Karpas-422 (cell line): ENCODE data around the gene MACROD2. TPM values are rescaled to one million over a fixed set of nuclear protein-coding genes. Genes with fewer than 3 reads are reported as not detected.

Experiments used
- DNase-seq: peaks from one replicate; pipeline ENCODE4 v3.0.0-alpha.2; 2015
- H2AFZ ChIP-seq: fragments of 200-600 bp; sonication (generic); 2 replicates; pipeline ENCODE4 v1.6.1; 2014; ENCODE audit warnings: antibody characterized with exemption, low read length, mixed read lengths
- H3K27ac ChIP-seq: fragments of 200-600 bp; sonication (generic); 2 replicates; pipeline ENCODE4 v1.5.1; 2014; ENCODE audit warnings: mild to moderate bottlenecking, low read length, moderate library complexity
- H3K27me3 ChIP-seq: fragments of 200-600 bp; sonication (generic); 2 replicates; pipeline ENCODE4 v1.6.1; 2014; ENCODE audit warnings: low read length, mixed read lengths
- H3K36me3 ChIP-seq: fragments of 200-600 bp; sonication (generic); 2 replicates; pipeline ENCODE4 v1.6.1; 2014; ENCODE audit warnings: low read length, mixed read lengths; ENCODE audit not compliant: insufficient read depth
- H3K4me1 ChIP-seq: fragments of 200-600 bp; sonication (generic); 2 replicates; pipeline ENCODE4 v1.6.1; 2014; ENCODE audit warnings: mild to moderate bottlenecking, low read length, mixed read lengths
- H3K4me2 ChIP-seq: fragments of 200-600 bp; sonication (generic); 2 replicates; pipeline ENCODE4 v1.6.1; 2014; ENCODE audit warnings: low read length, low read depth, mild to moderate bottlenecking; ENCODE audit not compliant: poor library complexity, severe bottlenecking
- H3K4me3 ChIP-seq: fragments of 200-600 bp; sonication (generic); 2 replicates; pipeline ENCODE4 v1.5.1; 2014; ENCODE audit warnings: mild to moderate bottlenecking, antibody characterized with exemption, low read length, mixed read lengths
- H3K79me2 ChIP-seq: fragments of 200-600 bp; sonication (generic); 2 replicates; pipeline ENCODE4 v1.6.1; 2014; ENCODE audit warnings: mild to moderate bottlenecking, low read length, mixed read lengths
- H3K9ac ChIP-seq: fragments of 200-600 bp; sonication (generic); 2 replicates; pipeline ENCODE4 v1.6.0; 2014; ENCODE audit warnings: low read length
- H3K9me2 ChIP-seq: fragments of 200-600 bp; sonication (generic), shearing (Covaris generic); replicated peaks from 2 replicates; pipeline ENCODE4 v1.6.0; 2014; ENCODE audit warnings: mild to moderate bottlenecking, low read length, moderate library complexity; ENCODE audit not compliant: insufficient read depth
- H3K9me3 ChIP-seq: fragments of 300-700, 200-600 bp; sonication (generic); 2 replicates; pipeline ENCODE4 v1.6.1; 2014; ENCODE audit warnings: low read length, mixed read lengths
- H4K20me1 ChIP-seq: fragments of 200-600 bp; sonication (generic); 2 replicates; pipeline ENCODE4 v1.6.1; 2014; ENCODE audit warnings: mild to moderate bottlenecking, antibody characterized with exemption, low read length, low read depth; ENCODE audit not compliant: insufficient read depth
- total RNA-seq: library from RNA; depleted of rRNA; stranded (reverse); fragments of >200 nt; shearing (Covaris generic); gene quantifications from 2 replicates; pipeline ENCODE4 v1.2.3, GENCODE V29; 2014; ENCODE audit warnings: low replicate concordance

The MACROD2 gene
- total RNA-seq, 1 experiment from 2014 or later = 0.15 TPM

GRCh38 chr20:16027686-16028085, 2032.4 kb downstream of the MACROD2 start:
- H3K36me3 ChIP-seq = no peaks in the 10 kb centered on the region
- no peak overlapping the region for H3K4me3 ChIP-seq
- no peak overlapping the region for H3K27ac ChIP-seq
- no peaks in the 10 kb centered on the region for H3K9me2 ChIP-seq
- no peaks in the 10 kb centered on the region for H3K79me2 ChIP-seq
- no peak overlapping the region for H3K9ac ChIP-seq
- peaks cover 12% of the 10 kb centered on the region for H3K4me1 ChIP-seq
- no peak overlapping the region for H2AFZ ChIP-seq
- H3K9me3 ChIP-seq = no peaks in the 10 kb centered on the region
- H4K20me1 ChIP-seq = no peaks in the 10 kb centered on the region
- no peaks in the 10 kb centered on the region for H3K27me3 ChIP-seq
- H3K4me2 ChIP-seq = no peak overlapping the region
- DNase-seq = no peak

GRCh38 chr20:16028923-16029322, 2033.6 kb downstream of the MACROD2 start:
- Histone ChIP-seq H3K9me3 (no peaks in the 10 kb centered on the region), H3K4me3 (no peak overlapping the region), H3K9me2 (no peaks in the 10 kb centered on the region), H3K4me1 (peaks cover 12% of the 10 kb centered on the region), H2AFZ (no peak overlapping the region), H3K79me2 (no peaks in the 10 kb centered on the region), H3K27me3 (no peaks in the 10 kb centered on the region), H4K20me1 (no peaks in the 10 kb centered on the region), H3K4me2 (peak overlapping the region; percentile 19), H3K9ac (no peak overlapping the region), H3K36me3 (no peaks in the 10 kb centered on the region), H3K27ac (no peak overlapping the region)
- peak; percentile 66 for DNase-seq

DNA sequence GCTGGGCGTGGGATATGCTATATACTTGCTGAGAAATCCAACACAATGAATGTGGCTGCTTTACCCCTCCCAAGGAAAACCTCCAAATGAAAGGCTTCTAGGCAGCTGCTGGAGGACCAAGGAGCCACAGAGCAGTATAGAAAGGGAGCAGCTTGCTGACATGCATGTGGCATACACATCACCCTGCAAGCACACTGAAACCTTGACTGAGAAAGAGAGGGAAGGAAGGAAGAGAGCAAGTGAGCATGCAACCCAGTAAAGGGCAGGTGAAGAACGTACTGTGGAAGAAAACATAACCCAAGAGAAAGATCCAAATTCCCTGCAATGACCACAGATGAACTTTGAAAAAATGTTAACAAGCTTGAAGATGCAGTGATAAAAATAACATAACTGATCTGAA, 2034.9 kb downstream of the MACROD2 start:
- Histone ChIP-seq H3K27me3 (no peaks in the 10 kb centered on the region), H3K4me1 (peaks cover 12% of the 10 kb centered on the region), H2AFZ (no peak overlapping the region), H3K4me2 (no peak overlapping the region), H4K20me1 (no peaks in the 10 kb centered on the region), H3K9me3 (no peaks in the 10 kb centered on the region), H3K36me3 (no peaks in the 10 kb centered on the region), H3K4me3 (no peak overlapping the region), H3K9me2 (no peaks in the 10 kb centered on the region), H3K27ac (no peak overlapping the region), H3K9ac (no peak overlapping the region), H3K79me2 (no peaks in the 10 kb centered on the region)
- DNase-seq = no peak

DNA sequence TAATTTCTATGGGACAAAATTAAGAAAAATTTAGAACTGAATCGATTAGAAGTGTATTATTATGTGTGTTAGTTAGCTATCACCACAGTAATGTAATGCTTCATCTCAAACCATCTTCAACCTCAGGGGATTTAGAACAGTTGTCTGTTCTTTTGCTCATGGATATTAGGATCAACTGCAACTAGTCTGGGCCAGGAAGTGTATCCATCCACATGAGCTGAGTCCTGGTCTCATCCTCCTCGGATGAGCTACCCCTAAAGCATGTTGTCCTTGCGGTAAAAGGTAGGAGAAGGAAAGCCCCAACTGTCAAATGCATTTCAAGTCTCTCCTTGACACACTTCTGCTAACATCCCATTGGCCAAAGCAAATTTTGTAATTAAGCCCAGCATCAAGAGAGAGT, 2040.3 kb downstream of the MACROD2 start:
- H3K9ac ChIP-seq = no peak overlapping the region
- no peak overlapping the region for H2AFZ ChIP-seq
- H3K9me3 ChIP-seq = no peaks in the 10 kb centered on the region

DNA sequence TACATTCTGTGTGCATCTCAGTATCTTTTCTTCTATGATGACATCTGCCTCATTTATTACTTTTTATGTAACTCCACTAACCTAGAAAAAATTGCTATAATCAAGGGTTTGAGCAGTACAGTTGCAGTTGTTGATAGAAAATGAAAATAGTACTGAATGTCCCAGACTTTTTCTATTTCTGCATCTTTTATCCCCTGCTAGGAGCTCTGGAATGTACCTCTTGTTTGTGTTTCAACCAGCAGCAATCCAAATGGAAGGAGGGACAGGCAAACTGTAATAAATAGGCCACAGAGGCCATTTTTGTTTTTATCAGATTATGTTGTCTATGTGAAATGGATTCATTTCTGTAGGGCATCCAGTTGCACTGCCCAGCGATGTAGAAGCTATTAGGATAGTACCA, 2041.0 kb downstream of the MACROD2 start:
- Histone ChIP-seq H3K27me3 (no peaks in the 10 kb centered on the region), H4K20me1 (no peaks in the 10 kb centered on the region), H3K36me3 (no peaks in the 10 kb centered on the region), H3K79me2 (no peaks in the 10 kb centered on the region), H3K9ac (no peak overlapping the region), H3K4me1 (peaks cover 13% of the 10 kb centered on the region), H3K4me2 (no peak overlapping the region), H3K9me2 (no peaks in the 10 kb centered on the region), H3K9me3 (no peaks in the 10 kb centered on the region), H2AFZ (no peak overlapping the region), H3K4me3 (no peak overlapping the region), H3K27ac (no peak overlapping the region)
- no peak for DNase-seq

More for the DNA sequence above, 2040.3 kb downstream of the MACROD2 start:
- Histone ChIP-seq H3K27me3 (no peaks in the 10 kb centered on the region), H3K4me3 (no peak overlapping the region), H3K9me2 (no peaks in the 10 kb centered on the region), H3K36me3 (no peaks in the 10 kb centered on the region), H3K27ac (no peak overlapping the region), H3K4me2 (no peak overlapping the region), H3K79me2 (no peaks in the 10 kb centered on the region), H3K4me1 (peaks cover 6% of the 10 kb centered on the region), H4K20me1 (no peaks in the 10 kb centered on the region)
- DNase-seq = no peak

DNA sequence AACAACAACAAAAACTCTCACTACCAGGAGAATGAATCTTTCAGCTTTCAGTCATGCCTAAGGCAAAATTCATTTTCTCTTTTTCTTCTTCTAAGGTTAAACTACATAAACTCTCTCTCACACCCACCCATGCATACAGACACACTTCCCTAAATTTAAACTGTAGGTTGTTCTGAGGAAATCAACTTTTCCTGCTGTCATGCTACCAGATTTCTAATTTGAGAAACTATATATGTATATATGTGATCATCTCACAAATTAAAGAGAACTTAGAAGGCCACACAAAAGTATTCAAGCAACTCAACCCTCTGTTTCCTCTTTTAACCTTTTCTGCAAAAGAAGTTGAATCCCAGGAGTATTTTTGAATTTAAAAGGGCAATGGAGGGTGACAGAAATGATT, 2045.4 kb downstream of the MACROD2 start:
- H2AFZ ChIP-seq = no peak overlapping the region

DNA sequence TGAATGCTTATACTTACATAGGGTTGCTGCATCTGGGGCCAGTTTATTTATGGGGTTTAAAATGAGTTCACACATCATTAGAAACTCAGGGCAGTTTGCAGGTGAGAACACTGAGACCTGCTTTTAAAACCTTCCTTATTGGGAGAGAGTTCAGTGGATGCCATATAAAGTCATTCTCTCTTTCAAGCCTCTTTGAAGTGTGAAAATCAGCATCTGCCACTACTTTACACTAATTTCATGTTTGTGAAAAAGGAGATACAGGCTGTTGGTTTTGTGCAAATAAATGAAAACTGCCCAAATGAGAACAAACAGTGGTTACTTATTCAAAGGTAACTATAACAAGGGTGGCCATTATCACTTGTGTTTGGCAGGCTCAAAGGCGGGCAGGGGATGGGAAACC, 2047.4 kb downstream of the MACROD2 start:
- Histone ChIP-seq H3K79me2 (no peaks in the 10 kb centered on the region), H3K4me2 (no peak overlapping the region), H2AFZ (no peak overlapping the region), H4K20me1 (no peaks in the 10 kb centered on the region), H3K27me3 (no peaks in the 10 kb centered on the region), H3K9ac (no peak overlapping the region), H3K4me3 (no peak overlapping the region), H3K9me2 (no peaks in the 10 kb centered on the region), H3K4me1 (peaks cover 15% of the 10 kb centered on the region), H3K27ac (no peak overlapping the region), H3K9me3 (no peaks in the 10 kb centered on the region), H3K36me3 (no peaks in the 10 kb centered on the region)
- DNase-seq = no peak

More for the DNA sequence above, 2045.4 kb downstream of the MACROD2 start:
- Histone ChIP-seq H3K9ac (no peak overlapping the region), H3K4me1 (peaks cover 15% of the 10 kb centered on the region), H3K4me2 (peak overlapping the region; percentile 41), H3K9me2 (no peaks in the 10 kb centered on the region), H3K36me3 (no peaks in the 10 kb centered on the region), H4K20me1 (no peaks in the 10 kb centered on the region), H3K27ac (no peak overlapping the region), H3K27me3 (no peaks in the 10 kb centered on the region), H3K4me3 (no peak overlapping the region), H3K79me2 (no peaks in the 10 kb centered on the region), H3K9me3 (no peaks in the 10 kb centered on the region)
- peak; percentile 76 for DNase-seq

DNA sequence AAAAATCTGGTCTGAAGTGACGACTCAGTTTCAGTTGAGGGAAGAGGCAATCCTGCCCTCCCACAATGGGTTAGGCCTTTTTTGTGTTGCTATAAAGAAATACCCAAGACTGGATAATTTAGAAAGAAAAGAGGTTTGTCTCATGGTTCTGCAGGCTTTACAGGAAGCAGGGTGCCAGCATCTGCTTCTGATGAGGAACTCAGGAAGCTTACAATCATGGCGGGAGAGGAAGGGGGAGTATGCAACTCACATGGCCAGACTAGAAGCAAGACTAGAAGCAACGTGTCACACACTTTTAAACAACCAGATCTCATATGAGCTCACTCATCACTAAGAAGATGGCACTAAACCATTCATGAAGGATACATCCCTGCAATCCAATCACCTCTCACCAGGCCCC, 2048.6 kb downstream of the MACROD2 start:
- Histone ChIP-seq H3K9me2 (no peaks in the 10 kb centered on the region), H2AFZ (no peak overlapping the region)

GRCh38 chr20:16048876-16049275, 2053.6 kb downstream of the MACROD2 start:
- DNase-seq = no peak
- Histone ChIP-seq H3K9me2 (no peaks in the 10 kb centered on the region), H3K4me2 (no peak overlapping the region)

More for the DNA sequence above, 2048.6 kb downstream of the MACROD2 start:
- H3K36me3 ChIP-seq = no peaks in the 10 kb centered on the region
- no peaks in the 10 kb centered on the region for H3K9me3 ChIP-seq
- H3K27ac ChIP-seq = no peak overlapping the region
- H3K79me2 ChIP-seq = no peaks in the 10 kb centered on the region
- no peak overlapping the region for H3K4me2 ChIP-seq
- no peak overlapping the region for H3K9ac ChIP-seq
- no peak overlapping the region for H3K4me3 ChIP-seq
- no peaks in the 10 kb centered on the region; the same call in 1 of the 2 replicates for H4K20me1 ChIP-seq
- peaks cover 15% of the 10 kb centered on the region for H3K4me1 ChIP-seq
- DNase-seq = no peak
- no peaks in the 10 kb centered on the region for H3K27me3 ChIP-seq

More at GRCh38 chr20:16048876-16049275, 2053.6 kb downstream of the MACROD2 start:
- Histone ChIP-seq H4K20me1 (no peaks in the 10 kb centered on the region; the same call in 1 of the 2 replicates), H3K4me1 (peaks cover 6% of the 10 kb centered on the region), H2AFZ (no peak overlapping the region), H3K27me3 (no peaks in the 10 kb centered on the region), H3K79me2 (no peaks in the 10 kb centered on the region), H3K27ac (no peak overlapping the region), H3K4me3 (no peak overlapping the region), H3K36me3 (no peaks in the 10 kb centered on the region), H3K9me3 (no peaks in the 10 kb centered on the region), H3K9ac (no peak overlapping the region)
